Right renal cortex interstitium (tissue), 3 donors: ENCODE data around the gene GRM7. TPM values are rescaled to one million over a fixed set of nuclear protein-coding genes. Genes with fewer than 3 reads are reported as not detected.

Experiments used
- DNase-seq, 3 donors: peaks; one replicate each; pipeline ENCODE4 v3.0.0-alpha.2; 2013; ENCODE audit warnings: low read depth in 3 of 3, low spot score in 2 of 3
- polyA plus RNA-seq, 3 donors: library from polyadenylated mRNA; unstranded; fragments of 120-200 nt; gene quantifications; one replicate each; pipeline ENCODE4 v1.2.1, GENCODE V29; 2013; ENCODE audit not compliant: insufficient read length in 3 of 3

Gene GRM7
- polyA plus RNA-seq, 3 donors = 1.7 to 2.9 (median 2.2) TPM

DNA sequence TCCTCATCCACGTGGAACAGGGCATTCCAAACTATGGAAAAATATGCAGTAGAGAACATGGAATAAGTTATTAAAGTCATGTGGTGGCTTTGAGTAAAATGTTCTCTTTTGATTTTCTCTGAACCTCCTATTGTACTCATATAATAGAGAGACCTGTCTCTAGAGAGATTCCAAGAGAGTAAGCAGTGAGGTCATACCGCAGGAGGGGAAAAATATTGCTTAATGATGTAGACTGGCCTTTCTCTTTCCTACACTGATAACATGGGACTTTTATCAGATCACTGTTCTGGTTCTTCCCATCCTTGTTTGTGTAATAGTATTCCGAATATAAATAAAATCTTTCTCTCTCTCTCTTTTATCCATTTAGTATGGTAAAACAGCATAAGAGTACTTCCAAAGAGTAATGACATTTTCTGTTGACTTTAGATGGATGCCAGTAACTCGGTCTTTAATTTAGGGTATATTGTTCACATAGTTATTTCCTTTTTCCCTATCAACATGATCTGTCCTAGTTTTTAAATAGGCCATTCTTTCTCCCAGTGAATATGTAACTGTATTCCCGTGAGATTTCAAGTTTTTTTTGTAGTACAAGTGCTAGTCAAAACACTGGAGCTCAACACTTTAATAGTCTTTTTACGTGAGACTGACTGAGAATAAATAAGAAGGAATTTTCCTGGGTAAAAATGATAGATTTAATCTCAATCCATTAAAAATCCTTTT is 826.7 kb downstream of the GRM7 start:
- no peak for DNase-seq

DNA sequence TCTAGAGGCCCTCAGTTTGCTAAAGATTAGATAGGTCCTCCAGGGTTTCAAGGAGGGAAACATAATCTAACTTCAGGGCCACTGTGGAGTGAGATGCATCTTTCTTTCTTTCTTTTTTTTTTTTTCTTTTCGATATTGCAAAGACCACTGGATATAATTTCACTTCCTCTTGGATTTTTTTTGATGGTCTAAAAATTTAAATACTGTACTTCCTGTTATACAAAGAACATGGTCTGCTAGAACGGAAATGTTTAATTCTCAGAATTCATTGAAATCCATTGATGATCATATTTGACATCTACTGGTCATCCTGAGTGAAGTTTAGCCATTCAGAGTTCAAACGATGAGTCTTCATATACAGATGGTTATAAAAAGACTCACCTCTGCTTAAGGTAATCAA is 832.0 kb downstream of the GRM7 start:
- DNase-seq = no peak

DNA sequence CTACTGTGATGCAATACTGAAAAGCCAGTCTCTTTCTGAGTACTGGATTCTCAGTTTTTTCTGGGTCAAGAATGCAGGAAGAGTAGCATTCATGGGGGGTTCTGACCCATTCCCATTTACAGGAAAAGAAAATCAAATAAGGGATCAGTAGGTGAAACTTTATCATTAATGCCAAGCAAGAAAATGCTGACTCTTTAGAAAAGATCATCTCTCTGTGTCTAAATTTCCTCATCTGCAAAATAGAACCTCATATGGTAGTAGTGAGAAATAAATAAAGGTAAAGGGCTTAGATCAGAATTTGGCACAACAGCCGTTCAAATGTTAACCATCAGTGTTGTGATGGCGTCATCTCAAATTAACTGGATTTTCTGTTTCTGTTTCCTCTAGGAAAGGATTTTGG is 833.1 kb downstream of the GRM7 start:
- no peak for DNase-seq

DNA sequence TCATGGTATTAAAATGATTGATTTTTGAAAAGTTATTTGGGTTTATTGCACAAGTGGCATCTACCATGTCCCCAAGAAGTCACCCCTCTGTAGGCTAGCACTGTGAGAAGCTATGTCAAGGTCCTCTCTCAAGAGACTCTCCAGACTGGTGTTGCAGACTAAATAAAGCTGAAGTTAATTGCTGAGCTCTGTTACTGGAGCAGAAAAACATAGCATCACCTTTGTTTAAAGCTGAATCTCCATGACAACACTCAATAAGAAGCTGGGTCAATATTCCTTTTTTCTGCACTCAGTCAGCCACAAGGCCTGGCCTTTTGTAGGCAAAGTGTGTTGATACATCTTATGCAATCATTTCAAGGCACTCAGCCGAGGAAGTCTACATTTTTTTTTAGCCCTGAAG is 834.1 kb downstream of the GRM7 start:
- no peak for DNase-seq

DNA sequence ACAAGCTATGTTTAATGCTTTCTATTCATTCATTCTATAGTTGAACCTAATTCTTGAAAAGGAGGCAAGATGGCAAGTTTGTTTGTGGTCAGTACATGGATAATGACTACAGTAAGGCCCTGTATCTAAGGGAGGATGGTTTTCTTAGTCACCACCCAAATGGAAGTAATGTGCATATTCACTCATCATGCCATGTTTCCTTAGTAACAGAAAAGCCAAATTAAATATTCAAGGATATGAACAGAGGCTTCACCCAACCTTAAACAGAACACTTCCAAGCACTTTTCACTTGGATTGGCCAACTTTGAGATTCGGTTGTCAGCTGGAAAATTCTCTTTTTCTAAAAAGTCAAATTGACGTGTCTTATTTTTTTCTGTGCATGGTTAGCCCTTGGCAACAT is 835.4 kb downstream of the GRM7 start:
- no peak for DNase-seq

DNA sequence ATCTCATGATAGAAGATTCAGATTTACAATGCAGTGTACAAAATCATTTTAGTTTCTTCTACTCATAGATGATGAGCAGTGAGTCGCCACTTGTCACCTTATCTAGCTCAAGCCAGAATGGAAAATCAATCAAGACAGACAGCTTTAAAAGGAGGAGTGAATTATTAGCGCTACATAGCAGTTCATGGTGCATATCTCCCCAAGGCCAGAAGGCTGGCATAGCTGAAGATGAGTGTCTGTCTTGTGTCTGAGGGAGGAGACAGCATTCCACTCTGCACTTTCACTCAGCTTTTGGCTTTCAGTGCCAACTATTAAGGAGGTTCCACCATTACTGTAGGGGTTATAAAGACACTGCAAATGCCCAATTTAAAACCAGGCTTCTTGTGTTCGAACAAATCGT is 836.6 kb downstream of the GRM7 start:
- DNase-seq = no peak

DNA sequence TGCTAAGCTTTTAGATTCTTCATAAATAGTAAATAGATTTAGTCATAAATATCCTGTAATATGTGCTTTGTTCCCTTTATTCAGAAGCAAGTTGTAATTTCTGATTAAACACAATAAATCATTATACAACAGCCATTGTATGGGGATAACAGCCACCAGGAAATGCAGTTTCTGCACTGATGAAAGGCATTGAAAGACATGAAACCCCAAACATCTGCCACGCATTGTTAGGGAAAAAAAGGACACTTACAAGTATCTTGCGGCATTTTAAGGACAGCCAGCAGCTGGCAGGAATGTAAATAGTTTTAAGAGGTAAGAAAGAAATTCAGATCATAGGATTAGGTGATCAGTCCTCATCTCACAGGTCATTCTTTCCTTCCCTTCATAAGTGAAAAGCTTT is 839.6 kb downstream of the GRM7 start:
- DNase-seq = no peak

DNA sequence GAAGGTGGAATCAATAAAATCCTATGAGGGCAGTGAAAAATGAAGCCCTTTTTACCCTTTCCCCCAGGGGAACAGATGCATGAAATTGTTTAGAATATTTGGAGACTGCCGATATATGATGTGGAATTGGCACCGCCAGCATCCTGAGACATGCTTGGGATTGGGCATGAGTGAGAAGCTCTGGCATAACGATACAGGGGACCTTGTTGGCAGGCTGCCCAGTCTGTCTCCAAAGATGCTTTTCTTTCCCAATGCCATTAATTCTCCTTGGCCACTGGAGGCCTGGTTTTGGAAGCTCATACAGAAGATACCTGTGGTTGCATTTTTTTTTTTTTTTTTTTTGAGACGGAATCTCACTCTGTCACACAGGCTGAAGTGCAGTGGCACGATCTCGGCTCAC is 840.1 kb downstream of the GRM7 start:
- DNase-seq = no peak

DNA sequence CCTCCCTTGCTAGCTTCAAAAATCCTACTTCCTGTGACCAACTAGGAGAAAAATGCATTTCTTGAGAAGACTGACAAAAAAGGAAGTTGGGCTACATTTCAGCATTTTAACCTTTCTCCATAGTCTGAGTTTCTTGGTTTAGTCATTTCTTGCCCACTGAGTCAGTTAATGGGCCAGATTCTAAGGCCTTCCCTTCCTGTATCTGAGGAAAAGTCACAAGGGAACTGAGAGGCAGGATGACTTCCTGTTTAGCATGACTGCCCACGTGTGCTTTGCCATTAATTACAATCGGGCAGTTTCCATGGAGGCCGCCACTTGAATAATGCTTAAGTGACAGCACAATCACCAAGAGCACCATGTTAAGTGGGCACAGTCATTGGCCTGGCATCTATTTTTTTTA is 846.3 kb downstream of the GRM7 start:
- no peak for DNase-seq

DNA sequence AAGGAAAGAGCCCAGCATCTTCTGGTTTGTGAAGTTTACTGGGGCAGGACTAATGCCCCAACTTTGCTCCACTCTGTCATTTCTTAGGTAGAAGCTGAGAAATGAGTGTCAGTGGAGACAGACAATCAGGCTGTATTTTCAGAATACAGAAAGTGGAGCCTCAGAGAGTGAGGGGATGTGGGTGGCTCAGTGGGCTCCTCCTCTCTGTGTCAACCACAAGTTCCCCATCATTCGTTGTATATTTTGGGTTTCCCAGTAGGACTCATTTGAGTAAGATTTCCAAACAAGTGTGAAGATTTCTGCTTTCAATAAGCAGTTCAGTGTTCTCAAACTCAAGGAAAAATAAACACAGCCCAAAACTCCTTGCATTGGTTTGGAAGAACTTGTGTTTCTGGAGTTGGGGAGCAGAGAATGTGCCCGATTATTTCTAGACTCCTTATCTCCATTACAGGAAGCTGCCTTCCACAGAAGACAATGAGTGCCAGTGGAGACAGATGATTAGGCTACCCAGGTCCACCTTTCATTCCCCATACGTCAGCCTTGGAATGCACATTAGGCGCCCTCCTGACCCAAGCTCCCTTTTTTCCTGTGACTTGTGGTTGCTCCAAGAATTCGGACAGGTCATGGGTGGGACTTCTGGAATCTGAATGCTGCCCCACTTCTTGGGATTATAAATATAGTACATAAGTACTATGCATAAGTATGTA is 848.6 kb downstream of the GRM7 start:
- DNase-seq = no peak

DNA sequence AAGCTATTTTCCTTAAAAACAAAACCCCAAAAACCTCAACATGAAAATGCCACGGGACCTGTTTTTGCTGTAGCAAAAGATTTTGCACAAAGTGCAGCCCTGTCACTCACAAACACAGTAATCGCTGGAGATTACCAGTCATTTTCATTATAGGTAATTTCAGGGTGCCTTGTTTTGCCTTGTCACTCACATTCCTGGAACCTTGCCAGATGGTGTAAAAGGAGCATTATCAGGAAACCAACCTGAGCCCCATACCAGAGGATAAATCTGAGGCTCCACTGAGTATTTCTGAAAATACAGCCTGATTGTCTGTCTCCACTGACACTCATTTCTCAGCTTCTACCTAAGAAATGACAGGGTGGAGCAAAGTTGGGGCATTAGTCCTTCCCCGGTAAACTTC is 849.4 kb downstream of the GRM7 start:
- DNase-seq = no peak

DNA sequence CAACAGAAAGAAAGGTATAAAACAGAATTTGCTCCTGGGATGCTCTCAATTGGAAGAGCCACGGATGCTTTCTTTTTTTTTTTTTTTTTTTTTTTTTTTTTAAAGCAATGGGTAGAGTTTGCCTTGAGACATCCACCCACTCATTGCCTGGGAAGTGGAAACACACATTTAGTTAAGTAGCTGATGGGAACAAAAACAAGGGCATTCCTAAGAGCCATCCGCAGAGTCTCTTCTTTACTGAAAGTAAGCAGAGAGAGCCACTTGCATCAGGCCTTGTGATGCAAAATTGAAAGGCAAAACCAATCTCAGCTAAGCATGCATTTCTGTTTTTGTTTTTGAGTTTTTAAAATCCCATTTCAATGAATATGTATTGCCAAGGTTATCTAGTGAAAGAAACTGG is 852.8 kb downstream of the GRM7 start:
- DNase-seq = no peak

DNA sequence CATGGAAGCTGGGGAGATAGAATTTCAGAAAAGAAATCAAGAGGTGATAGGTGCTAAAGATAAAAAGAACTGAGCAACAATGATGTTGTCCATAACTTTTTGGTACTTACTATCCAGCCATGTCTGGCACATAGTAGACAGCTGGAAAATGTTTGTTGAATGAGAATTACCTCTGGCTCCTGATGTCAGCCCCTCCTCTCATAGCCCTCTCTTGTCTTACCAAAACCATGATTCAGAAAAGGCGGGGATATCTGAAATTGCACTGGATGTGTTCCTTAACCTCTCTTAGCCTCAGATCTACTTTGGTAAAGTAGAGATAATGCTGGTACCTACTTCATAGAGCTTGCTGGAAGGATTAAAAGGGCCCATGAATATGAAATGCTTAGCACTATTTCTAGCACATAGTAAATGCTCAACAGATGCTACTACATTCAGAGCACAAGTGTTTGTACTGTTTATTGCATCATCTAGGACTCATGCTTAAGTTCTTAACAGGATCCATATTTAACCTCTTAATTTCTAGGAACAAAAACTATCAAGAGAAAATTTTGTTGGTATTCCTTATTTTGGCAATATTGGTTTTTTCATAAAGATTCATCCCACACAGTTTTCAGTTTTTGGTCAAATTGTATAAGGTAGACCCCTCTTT is 859.9 kb downstream of the GRM7 start:
- no peak for DNase-seq

DNA sequence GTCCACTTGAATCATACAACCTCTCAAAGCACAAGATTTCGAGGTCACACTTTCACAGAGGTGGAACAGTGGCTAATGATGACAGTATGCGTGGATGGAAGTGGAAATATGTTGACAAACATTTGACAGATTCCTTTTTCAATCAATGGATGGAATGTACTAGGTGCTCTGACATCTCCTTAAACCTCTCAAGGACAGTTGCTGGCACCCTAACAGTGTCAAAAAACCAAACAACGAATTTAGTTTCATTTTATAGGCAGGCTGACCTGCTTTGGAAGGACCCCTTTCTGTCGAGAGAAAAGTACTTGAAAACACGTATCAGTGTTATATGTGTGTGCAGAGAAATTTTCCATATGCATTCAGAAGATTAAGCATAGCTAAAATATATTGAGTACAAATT is 861.0 kb downstream of the GRM7 start:
- no peak for DNase-seq

DNA sequence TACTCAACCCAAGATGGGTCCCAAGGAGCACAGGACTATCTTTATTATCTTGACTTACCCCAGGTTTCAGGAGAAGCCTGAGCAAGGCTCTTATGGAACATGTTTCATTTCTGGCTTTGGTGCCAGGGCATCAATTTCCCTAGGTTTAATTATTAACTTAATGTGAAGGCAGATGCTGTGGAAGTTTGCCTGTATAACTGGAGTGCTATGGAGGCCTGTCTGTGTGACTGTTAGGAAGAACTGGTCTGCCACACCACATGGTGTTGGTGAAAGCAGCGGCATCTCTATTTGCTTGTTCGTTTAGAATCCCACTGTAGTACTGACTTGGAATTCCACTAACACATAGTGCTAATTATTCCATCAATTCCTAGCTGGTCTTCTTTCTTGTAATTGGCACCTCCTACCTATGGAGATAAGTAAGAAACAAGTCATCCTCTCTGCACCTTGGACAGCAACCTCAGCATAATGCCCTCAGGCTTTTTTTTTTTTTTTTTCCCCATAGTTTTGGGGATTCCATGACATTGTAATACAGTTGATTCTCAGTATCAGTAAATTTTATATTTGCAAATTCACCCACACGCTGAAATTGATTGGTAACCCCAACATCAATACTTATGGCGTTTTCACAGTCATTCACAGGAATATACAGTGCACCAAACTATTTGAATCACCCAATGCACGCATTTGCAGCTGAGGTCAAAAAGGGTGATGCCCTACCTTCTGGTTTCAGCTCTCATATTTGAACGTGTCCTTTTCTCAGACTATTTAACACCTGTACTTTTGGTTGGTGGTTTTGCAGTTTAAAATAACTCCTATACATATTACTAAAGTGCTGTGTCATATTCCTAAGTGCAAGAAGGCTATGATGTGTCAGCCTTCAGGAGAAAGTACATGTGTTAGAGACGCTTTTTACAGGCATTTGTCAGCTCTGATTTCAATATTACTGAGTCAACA is 867.9 kb downstream of the GRM7 start:
- no peak for DNase-seq

DNA sequence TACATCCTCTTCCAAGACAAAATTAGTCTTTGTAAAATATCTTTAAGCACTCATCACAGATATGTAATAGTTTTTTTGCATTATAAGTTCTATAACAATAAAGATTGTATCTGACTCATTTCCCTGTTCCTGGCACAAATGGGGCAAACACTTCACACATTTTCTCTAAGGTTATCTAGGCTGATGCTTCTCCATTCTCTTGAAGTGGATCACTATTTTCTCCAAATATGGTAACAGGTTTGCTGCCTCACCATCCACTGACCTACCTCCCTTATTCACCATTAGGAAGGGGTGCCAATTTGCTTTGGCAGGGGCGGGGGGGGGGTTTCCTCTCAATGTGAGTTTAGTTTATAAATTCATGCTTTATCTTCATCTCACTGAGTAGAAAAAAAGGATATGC is 873.0 kb downstream of the GRM7 start:
- no peak for DNase-seq

DNA sequence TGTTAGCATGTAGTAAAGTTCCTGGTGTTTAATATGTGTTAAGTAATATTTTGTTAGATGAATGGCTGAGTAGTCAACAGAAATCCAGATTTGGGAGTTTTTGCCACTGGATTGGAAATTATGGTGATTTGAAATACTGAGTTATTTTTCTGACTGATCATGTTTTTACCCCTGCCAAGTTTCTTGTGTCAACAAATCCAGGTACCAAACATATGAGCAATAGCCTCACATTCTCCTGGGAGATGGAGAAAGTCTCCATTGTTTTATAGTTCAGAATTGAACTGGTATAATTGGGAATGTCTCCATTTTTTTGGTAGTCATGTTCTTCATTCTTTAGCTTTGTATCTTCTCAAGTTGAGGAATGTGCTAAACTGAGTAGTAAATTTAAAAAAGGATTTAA is 873.5 kb downstream of the GRM7 start:
- no peak for DNase-seq

DNA sequence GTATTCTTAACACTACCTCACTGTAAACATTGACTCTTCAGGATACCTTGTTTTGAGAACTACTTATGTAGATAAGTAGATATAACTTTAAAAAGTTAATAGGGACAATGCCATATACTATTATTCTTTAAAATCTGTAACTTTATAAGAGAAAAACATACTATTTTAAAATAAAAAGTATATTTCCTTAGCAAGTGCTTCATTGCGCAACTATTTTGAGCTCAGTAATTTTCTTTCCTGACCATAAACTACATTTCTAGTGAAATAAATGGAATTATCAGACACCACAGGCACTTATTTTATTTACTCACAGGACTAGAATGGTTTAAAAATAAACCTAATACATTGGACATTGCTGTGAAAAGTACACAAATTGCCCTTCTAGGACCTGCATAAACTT is 876.3 kb downstream of the GRM7 start:
- DNase-seq = no peak

DNA sequence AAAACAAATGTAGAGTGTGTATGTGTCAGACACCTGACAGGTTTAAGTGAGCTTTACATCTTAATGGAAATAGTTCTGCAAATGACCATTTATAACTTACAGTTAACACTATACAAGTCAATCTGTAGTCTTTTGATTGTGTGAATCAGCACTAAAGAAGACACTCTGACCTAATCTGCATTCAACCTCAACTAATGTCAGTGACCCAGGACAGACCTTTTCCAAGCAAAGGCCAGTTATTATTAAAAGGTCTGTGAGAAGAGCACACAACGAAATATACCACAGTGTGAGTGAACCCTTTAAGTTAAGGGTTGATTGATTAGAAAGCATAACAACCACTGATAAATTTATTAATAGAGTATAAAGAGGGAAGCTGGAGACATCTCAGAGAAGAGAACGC is 878.8 kb downstream of the GRM7 start:
- DNase-seq = no peak

DNA sequence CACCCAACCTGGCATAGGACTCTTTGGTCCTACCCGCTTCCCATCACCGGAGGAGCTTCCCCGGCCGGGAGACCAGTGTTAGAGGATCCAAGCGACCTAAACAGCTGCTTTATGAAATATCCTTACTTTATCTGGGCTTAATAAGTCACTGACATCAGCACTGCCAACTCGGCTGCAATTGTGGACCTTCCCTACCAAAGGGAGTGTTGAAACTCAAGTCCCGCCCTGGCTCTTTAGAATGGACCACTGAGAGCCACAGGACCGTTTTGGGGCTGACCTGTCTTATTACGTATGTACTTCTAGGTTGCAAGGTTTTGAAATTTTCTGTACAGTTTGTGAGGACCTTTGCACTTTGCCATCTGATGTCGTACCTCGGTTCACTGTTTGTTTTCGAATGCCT is 879.5 kb downstream of the GRM7 start:
- no peak for DNase-seq

DNA sequence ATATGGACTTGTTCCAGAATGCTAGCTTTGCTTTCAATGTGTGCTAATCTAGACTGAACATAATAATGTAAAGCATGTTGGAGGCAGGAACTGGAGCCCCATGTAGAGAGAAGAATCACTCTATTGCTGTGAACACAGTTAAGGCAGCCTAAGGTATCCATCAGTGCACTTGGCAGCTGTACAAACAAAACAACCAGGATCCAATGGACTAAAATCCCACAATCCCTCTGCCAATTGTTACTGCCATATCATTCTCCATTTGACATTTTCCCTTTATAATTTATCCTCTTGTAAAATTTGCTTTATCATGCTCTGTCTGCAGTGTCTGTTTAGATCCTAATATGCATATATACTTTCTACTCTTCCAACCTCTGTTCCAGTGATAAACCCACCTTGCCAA is 883.9 kb downstream of the GRM7 start:
- no peak for DNase-seq
